Astrocyte of the spinal cord (primary cell): ENCODE measurements around the gene B3GALT6.

Source experiments
- DNase-seq: peaks from one replicate; pipeline ENCODE4 v3.0.0; 2011; ENCODE audit warnings: low read depth, low spot score
- H3K4me3 ChIP-seq: 2 replicates; pipeline ENCODE4 v1.5.1; 2011; ENCODE audit warnings: low read depth, mild to moderate bottlenecking, low read length, moderate library complexity
- in situ Hi-C: cut with HindIII; loops from 2 replicates; pipeline ENCODE4 v1.10.0; 2017; ENCODE audit warnings: low sequenced_read_pairs
- TF ChIP-seq, protein P1 (sequence below): IDR thresholded peaks from 2 replicates; pipeline ENCODE4 v1.5.1; 2012; ENCODE audit warnings: low read depth, mild to moderate bottlenecking, low read length, inconsistent platforms

B3GALT6 gene

GRCh38 chr1:1259119-1259488 lies 27.1 kb downstream of the B3GALT6 start:
- in situ Hi-C loops = no loop called here
- TF ChIP-seq, protein P1, sequence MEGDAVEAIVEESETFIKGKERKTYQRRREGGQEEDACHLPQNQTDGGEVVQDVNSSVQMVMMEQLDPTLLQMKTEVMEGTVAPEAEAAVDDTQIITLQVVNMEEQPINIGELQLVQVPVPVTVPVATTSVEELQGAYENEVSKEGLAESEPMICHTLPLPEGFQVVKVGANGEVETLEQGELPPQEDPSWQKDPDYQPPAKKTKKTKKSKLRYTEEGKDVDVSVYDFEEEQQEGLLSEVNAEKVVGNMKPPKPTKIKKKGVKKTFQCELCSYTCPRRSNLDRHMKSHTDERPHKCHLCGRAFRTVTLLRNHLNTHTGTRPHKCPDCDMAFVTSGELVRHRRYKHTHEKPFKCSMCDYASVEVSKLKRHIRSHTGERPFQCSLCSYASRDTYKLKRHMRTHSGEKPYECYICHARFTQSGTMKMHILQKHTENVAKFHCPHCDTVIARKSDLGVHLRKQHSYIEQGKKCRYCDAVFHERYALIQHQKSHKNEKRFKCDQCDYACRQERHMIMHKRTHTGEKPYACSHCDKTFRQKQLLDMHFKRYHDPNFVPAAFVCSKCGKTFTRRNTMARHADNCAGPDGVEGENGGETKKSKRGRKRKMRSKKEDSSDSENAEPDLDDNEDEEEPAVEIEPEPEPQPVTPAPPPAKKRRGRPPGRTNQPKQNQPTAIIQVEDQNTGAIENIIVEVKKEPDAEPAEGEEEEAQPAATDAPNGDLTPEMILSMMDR = no peak
- DNase-seq = no peak
- no peak overlapping the region for H3K4me3 ChIP-seq

DNA sequence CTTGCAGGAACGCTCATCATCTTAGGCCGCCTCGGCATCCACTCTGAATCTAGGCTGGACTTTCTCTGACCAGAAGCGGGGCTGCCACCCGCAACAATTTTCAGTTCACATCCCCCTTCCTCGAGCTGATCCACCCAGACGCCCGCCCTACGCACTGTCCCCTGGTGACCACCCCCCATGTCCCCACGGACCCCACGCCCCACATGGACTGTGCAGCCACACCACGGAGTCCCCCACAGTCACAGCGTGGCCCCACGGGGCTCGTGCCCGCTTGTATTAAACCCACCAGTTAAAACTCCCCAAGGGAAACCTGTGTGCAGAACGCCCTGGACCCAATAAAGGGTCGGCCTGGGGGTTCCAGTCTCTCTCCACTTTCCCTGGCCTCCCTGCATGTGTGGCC lies 27.5 kb downstream of the B3GALT6 start:
- TF ChIP-seq, protein P1 = no peak
- DNase-seq = no peak
- no peak overlapping the region for H3K4me3 ChIP-seq
- in situ Hi-C loops = no loop called here

- TF ChIP-seq, protein P1 = no peak
- H3K4me3 ChIP-seq = no peak overlapping the region
- in situ Hi-C loops = no loop called here
- no peak for DNase-seq
These were observed 28.0 kb downstream of the B3GALT6 start for GRCh38 chr1:1259951-1260600.

DNA sequence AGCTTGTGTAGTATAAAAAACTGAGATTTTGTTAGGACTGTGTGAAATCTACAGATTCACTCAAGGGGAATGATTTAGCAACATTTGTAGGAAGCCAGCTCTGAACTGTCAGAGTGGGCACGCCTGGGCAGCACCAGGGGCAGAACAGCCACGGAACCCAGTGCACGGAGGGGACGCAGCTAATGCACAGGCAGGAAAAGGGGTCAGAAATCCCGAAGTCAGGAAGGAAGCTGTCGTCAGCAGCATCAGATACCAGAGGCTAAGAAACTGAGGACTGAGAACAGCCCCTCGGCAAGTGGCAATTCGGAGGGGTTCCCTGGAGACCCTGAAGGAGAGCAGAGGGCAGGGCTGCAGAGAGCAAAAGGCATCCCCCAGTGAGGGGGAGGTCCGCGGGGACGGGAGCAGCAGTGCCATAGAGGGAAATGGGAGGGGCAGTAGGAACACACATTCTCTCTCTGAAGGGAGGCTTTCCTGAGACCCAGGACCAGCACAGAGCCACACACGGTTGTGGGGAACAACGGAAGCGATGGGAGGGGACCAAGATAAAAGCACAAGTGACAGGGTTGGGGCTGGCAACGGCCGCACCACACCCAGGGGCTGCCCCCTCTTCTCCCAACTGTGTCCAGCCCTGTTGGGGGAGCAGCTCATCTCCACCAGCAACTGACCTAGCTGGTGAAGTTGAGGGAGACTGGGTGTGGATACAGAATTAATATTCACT lies 29.0 kb downstream of the B3GALT6 start:
- DNase-seq = no peak
- no peak overlapping the region for H3K4me3 ChIP-seq
- in situ Hi-C loops = no loop called here
- TF ChIP-seq, protein P1 = no peak

DNA sequence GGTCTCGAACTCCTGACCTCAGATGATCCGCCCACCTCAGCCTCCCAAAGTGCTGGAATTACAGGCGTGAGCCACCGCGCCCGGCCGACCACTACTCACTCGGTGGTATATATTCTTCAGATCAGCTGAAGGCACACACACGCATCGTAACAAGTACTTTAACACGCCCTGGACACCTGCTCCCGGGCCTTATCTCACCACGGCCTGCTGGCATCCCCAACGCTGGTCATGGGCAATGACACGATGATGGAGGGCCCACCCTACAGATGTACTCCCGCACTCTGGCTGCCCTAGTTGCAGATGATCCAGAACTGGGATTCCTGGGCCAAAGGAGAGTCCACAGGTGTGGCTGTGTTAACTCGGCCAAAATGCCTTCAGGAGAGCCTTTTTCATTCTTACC lies 30.0 kb downstream of the B3GALT6 start:
- TF ChIP-seq, protein P1 = no peak
- DNase-seq = no peak
- H3K4me3 ChIP-seq = no peak overlapping the region
- in situ Hi-C loops = no loop called here

DNA sequence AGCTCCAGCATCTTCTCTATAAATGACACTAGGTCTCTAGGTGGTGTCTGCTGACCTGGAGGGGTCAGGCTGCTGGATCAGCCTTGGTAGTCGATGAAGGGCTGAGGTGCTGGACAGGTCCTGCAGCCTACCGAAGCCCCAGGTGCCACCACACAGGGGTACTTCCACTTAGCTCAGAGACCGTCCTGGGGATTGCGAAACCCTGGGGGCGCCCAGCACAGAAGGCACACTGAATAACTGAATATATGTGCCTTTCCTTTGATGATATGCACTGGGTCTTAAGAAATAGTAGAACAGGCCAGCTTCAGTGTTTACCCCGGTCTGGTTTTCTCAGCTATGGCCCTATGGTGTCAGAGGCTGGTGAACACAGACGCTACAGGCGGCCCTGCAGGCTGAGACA lies 30.7 kb downstream of the B3GALT6 start:
- TF ChIP-seq, protein P1 = no peak
- DNase-seq = no peak
- in situ Hi-C loops = no loop called here
- H3K4me3 ChIP-seq = no peak overlapping the region
